Measurements from ENCODE around the gene GULP1.

GRCh38 chr2:188285049-188285448, 6.6 kb upstream of the GULP1 start:
- TF ChIP-seq CTCF (conservative IDR thresholded peaks at IDR 0.05 in 1 of 2, IDR thresholded peaks at IDR 0.05 in 1 of 2; ENCODE audit: low read depth in 1 of 2, low read length in 2 of 2) (no peak), EZH2 (IDR thresholded peaks at IDR 0.05; ENCODE audit: low read length, missing control alignments) (no peak)
